Measurements from ENCODE around the gene B4GALNT4.
A peak's percentile ranks its signal among the peaks of the same experiment; 100 is the strongest.
"Not testable (repeated sequence)": the region's sequence is repeated elsewhere in the genome, so short reads cannot be mapped to it uniquely, and the experiment has no call there.

Gene B4GALNT4

GRCh38 chr11:334264-334994, 34.9 kb upstream of the B4GALNT4 start:
- no peak for DNase-seq (ENCODE audit: low read depth)

- no peak for DNase-seq (ENCODE audit: low read depth)
Measured at GRCh38 chr11:335779-336658, 33.3 kb upstream of the B4GALNT4 start.

- DNase-seq (ENCODE audit: low read depth) = no peak
Measured at GRCh38 chr11:336659-337198, 32.6 kb upstream of the B4GALNT4 start.

DNA sequence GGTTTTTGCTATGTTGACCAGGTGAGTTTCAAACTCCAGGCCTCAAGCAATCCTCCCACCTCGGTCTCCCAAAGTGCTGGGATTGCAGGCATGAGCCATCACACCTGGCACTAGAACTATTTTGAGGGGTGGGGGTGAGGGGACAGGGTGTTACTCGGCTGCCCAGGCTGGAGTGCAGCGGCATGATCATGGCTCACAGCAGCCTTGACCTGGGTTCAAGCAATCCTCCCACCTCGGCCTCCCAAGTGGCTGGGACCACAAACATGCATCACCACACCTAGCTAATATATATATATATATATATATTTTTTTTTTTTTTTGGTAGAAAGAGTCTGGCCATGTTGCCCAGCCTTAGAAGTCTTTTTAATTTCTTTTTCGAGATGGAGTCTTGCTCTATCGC, 31.6 kb upstream of the B4GALNT4 start:
- no peak for DNase-seq (ENCODE audit: low read depth)

DNA sequence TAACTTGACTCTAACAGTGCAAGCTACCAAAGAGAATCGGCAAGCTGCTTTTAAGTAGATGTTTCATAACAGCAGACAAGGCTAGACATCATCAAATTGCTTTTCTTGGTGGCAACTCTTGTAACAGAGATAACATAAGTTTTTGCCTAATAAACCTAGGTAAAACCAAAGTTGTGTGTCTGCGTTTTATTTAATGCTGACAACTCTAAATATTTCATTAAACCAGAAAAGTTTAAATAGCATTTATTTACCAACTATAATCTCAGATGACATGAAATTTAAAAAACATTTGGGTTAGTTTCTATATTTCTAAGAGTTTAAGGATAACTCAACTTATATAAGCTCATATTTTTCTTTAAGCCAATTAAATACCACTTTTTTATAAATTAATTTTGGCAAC, 29.3 kb upstream of the B4GALNT4 start:
- DNase-seq (ENCODE audit: low read depth) = no peak

DNA sequence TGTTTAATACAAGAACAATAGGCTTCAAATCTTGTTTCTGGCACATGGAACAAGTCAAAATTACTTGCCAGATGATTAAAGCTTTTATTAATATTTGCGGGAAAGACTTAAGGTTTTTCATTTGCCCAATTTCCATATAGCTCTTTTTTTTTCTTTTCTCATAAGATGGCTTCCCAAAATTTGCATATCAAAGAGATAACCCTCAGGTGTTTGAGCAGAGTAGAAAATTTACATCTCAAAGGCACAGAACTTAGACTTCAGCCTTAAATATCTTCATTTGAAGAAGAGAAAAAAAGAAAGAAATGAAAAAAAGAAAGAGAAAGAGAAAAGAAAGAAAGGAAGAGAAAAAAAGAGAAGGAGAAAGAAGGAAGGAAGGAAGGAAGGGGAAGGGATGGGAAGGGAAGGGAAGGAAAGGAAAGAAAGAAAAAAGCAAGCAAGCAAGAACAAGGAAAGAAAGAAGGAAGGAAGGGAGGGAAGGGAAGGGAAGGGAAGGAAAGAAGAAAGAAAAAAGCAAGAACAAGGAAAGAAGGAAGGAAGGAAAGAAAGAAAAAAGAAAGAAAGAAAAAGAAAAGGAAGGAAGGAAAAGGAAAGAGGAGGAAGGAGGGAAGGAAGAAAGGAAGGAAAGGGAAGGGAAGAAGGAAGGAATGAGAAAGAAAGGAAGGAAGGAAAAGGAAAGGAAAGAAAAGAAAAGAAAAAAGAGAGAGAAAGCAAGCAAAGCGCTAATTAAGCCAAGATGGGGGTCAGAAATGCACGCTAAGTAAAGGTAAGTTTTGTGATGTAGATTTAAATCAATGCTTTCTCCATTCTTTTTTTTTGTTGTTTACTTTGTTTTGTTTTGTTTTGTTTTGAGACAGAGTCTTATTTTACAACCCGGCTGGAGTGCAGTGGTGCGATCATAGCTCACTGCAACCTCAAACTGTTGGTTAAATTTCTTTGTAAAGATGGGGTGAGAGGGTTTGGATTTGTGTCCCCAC, 28.5 kb upstream of the B4GALNT4 start:
- DNase-seq (ENCODE audit: low read depth) = no peak

- DNase-seq (ENCODE audit: low read depth) = no peak
Measured at GRCh38 chr11:342328-342727, 27.0 kb upstream of the B4GALNT4 start.

- no peak for DNase-seq (ENCODE audit: low read depth)
Measured at GRCh38 chr11:344836-345578, 24.3 kb upstream of the B4GALNT4 start.

DNA sequence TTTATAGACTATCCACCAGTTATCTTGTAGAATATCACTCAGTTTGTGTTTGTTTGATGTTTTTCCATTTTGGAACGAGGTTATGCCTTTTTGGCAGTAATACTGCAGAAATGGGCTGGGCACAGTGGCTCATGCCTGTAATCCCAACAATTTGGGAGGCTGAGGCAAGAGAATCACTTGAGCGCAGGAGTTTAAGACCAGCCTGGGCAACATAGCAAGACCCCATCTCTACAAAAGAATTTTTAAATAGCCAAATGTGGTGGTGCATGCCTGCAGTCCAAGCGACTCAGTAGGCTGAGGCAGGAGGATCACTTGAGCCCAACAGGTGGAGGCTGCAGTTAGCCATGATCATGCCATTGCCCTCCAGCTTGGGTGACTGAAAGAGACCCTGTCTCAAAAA, 22.8 kb upstream of the B4GALNT4 start:
- no peak for DNase-seq (ENCODE audit: low read depth)

DNA sequence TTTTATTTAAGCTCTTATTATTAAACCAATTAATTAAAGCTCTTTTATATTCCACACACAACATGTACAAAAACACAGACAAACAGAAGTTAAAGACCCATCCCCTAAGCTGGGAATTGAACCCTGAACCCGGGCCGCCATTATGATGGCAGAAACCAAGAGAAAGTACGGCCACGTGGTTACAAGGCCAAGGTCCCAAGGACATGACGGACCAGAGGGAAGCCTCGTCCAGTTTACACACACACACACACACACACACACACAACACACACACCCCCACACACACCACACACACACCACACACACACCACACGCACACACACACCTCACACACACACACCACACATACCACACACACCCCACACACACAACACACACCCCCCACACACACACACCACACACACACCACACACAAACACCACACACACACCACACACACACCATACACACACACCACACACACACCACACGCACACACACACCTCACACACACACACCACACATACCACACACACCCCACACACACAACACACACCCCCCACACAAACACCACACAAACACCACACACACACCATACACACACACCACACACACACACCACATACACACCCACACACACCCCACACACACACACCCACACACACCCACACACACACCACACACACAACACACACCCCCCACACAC, 19.9 kb upstream of the B4GALNT4 start:
- not testable (repeated sequence) for DNase-seq (ENCODE audit: low read depth)

GRCh38 chr11:350033-350722, 19.1 kb upstream of the B4GALNT4 start:
- not testable (repeated sequence) for DNase-seq (ENCODE audit: low read depth)

- DNase-seq (ENCODE audit: low read depth) = no peak
Measured at GRCh38 chr11:350723-351255, 18.5 kb upstream of the B4GALNT4 start.

GRCh38 chr11:351411-351810, 17.9 kb upstream of the B4GALNT4 start:
- no peak for DNase-seq (ENCODE audit: low read depth)

DNA sequence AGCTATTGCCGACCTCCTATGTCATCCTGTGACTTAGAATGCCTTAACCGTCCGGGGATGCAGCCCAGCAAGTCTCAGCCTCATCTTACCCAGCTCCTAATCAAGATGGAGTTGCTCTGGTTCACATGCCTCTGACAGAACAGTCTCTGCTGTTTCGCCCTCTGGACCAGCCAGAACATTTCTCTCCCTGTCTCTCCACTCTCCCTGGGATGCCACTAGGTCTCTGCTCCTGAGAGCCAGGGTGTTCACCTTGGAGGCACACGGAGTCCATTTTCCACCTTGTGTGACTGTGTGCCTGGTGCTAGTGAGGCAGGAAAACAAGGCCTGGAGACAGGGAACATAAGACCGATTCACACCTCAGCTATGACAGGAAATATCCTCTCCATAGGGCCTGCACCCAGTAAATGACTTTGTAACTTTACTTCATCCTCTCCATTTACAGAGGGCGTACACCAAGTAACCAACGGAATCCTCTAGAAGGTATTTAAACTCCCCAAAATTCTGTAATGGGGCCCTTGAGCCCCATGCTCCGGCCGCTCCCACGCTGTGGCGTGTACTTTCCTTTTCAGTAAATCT, 16.8 kb upstream of the B4GALNT4 start:
- no peak for DNase-seq (ENCODE audit: low read depth)

DNA sequence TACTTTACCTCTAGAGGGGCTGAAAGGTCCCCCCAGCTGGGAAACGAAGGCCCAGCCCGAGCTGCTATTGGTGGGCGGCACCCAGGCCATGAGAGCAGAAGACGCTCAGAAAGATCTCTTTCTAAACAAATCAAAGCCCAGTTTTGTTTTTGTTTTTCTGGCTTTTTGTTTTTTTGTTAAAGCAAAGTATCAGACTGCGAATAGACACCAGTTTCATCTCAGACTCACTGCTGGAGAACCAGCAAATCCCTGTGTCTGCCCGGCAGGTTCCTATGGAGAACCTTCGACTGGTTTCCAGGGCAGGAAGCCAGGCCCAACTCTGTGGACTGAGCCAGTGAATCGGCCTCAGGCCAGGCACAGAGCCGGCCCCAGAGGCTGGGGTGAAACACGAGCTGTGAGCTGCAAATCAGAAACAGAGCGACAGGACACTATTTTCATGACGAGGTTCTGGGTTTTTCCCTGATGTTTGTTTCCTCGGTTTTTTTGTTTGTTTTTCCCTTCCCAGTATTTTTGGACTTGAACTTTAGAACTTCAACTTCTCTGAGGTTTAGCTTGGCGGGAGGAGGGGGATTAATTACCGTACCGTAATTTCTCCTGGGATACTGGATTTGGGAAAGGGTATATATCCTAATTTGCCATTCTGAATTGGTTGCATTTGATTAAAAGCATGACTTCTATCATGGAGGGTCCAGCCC, 16.0 kb upstream of the B4GALNT4 start:
- no peak for DNase-seq (ENCODE audit: low read depth)

DNA sequence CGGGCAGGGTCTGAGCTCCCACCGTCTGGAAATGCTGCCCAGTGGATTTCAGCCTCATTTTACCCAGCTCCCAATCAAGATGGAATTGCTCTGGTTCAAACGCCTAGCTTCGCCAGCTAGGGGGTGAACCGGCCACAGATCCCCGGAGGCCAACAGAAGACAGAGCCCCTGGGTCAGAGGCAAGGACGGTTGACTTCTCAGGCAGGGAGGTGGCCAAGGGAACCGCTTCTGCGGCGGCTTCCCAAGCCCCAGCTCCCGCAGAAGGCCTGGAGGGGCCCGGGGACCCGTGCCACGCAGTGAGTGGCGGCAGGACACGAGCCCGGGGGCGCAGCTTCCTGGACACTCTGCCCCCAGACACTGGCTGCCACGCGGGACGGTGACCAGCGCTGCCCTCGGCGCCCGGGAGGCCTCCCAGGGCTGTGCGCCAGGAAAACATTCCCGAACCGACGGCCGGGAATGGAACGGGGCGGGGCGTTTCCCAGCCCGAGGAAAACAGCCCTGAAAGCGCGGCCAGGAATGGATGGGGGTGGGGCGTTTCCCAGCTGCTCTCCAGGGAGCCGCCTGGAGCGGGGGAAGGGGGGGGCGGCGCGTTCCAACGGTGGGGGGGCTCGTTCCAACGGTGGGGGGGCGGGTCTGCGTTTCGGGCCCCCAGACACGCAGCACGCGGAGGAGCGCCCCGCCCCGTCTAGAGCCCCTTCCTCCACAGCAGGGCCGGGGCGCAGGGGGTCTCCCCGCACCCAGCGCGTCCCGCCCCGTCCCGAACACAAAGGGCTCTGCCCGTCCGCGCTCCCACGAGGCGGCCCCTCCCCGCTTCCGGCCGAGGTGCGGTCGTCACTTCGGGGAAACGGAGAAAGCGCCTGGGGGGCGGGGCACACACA, 13.5 kb upstream of the B4GALNT4 start:
- peak; percentile 87 for DNase-seq (ENCODE audit: low read depth)

- DNase-seq (ENCODE audit: low read depth) = no peak
Measured at GRCh38 chr11:356610-357009, 12.7 kb upstream of the B4GALNT4 start.

DNA sequence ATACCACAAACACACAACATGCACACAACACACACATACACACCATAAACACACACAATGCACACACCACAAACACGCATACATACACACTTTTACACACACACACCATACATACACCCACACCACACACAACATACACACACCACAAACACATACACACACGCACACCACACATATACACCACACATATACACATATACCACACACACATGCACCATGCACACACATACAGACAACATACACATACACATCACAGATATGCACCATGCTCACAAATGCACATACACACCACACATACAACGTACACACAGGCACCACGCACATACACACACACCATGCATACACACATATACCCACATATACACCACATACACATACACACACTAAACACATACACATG, 11.7 kb upstream of the B4GALNT4 start:
- DNase-seq (ENCODE audit: low read depth) = no peak

Measured in stimulated activated CD4-positive, alpha-beta T cell treated with anti-CD3 and anti-CD28 coated beads, Interleukin-2, amount 100 ng/mL, for 4 hours (primary cell).